ENCODE data around the gene COG4.
A peak's percentile ranks its signal among the peaks of the same experiment; 100 is the strongest.

Gene COG4

DNA sequence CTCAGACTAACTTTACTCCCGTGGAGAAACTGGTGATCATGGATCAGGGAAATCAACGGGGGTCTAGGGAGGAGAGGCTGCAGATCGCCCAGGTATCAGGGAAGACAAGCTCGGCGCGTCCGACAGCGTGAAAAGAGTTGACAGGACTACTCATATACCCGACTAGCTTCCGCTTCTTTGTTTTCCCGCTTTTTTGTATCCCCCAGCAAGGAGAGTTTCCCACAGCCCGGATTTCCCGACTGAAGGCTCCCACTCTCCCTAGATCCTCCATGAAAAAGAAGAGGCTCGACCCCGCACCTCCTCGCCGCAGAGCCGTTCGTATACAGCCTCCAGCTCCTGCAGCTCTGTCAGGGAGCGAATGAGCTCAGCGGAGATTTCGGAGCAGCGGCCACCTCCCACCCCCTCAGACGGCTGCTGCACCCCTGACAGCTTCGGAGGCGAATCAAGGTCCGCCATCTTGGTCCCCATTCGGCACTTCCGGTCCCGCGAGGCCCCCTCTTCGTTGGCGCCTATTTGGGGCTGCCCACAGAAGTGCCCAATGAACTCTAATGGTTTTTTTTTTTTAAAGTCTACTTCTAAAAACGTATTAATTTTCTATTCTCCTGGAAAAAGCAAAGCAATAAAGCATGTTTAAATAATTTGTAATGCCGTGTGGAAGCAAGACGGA lies at the start of gene COG4:
Gene COG4, minus strand, starts transcription at position 479 of the 667 bp plus-strand sequence. Its CDS starts 11 bp downstream, at position 468.
- peak; percentile 85 for ATAC-seq
- peaks cover 49% of the 10 kb centered on the region for H3K4me1 Mint-ChIP-seq
- peaks cover 40% of the 10 kb centered on the region for H3K36me3 Mint-ChIP-seq
- H3K27ac Mint-ChIP-seq, result peak within 1 kb of the TSS; percentile 100
- H3K4me3 Mint-ChIP-seq, result peak within 1 kb of the TSS; percentile 97
- no peaks in the 10 kb centered on the region for H3K9me3 Mint-ChIP-seq
- H3K27me3 Mint-ChIP-seq, result no peaks in the 10 kb centered on the region

DNA sequence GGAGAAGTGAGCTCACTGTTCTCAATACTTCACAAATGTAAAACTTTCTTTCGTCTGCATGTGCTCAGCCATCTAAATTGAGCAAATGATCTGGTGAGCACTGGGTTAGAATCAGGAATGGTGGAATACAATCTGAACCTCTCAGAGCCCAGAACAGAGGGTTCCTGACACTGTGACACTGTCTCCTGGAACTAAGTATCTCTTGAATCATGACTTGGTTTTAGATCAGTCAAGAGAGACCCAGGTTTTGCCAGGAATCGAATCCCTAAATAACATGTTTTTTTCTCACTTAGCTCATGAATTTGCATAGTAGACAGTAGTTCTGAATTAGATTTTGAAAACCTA lies 49.5 kb upstream of the COG4 start:
- H3K9me3 Mint-ChIP-seq, result no peaks in the 10 kb centered on the region
- H3K27me3 Mint-ChIP-seq, result no peaks in the 10 kb centered on the region
- H3K36me3 Mint-ChIP-seq, result peaks cover 65% of the 10 kb centered on the region
- no peak overlapping the region for H3K27ac Mint-ChIP-seq
- no peak overlapping the region for H3K4me3 Mint-ChIP-seq
- ATAC-seq, result no peak
- peaks cover 7% of the 10 kb centered on the region for H3K4me1 Mint-ChIP-seq

DNA sequence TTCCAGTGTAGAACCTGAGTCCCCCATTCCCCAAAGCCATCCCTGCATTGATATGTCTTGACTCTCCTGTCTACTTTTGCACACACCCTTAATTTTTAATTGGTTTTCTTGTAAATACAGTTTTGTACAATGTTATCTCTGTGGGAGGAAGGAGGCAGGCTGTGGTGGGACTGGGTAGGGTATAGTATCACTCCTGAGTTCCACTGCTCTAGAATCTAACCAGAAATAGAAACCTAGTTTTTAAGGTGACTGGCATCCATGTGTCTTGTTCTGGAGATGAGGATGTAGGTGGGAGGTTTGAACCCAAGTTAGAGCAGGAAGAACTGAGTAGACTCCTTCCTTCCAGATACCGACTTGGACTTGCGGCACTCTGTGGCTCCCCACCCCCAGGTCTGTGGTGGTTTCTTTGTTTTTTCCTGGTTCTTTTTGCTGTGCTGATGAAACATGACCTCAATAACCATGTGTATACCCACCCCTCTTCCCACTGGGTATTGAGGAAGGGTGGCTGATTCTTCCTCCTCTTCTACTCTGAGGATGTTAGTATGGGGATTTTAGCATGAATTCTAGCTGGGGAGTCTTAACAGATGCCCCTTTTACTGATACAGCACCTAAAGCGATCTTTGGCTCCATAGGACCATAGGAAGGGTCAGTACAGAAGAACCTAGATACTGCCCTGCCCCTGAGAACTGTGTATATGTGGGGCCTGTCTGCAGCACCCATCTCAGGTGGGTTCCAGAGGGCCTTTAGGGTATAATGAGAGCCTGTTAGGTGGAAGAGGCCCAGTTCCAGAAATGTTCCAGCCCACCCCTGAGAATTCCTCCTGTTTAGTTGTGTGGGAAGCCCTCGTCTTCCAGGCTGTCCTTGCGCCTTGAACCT lies 48.9 kb upstream of the COG4 start:
- H3K36me3 Mint-ChIP-seq, result peaks cover 68% of the 10 kb centered on the region
- ATAC-seq, result no peak
- H3K27ac Mint-ChIP-seq, result no peak overlapping the region
- H3K27me3 Mint-ChIP-seq, result no peaks in the 10 kb centered on the region
- H3K4me3 Mint-ChIP-seq, result no peak overlapping the region
- H3K9me3 Mint-ChIP-seq, result no peaks in the 10 kb centered on the region
- H3K4me1 Mint-ChIP-seq, result peaks cover 7% of the 10 kb centered on the region

DNA sequence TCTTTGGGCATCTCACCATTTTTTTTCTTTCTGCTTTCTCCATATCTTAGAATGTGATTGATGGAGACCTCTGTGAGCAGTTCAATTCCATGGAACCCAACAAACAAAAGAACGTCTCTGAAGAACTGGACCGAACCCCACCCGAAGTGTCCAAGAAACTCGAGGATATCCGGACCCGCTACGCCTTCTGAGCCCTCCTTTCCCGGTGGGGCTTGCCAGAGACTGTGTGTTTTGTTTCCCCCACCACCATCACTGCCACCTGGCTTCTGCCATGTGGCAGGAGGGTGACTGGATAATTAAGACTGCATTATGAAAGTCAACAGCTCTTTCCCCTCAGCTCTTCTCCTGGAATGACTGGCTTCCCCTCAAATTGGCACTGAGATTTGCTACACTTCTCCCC lies 48.3 kb upstream of the COG4 start:
- Mint-ChIP-seq H3K27ac (no peak overlapping the region), H3K4me1 (peaks cover 6% of the 10 kb centered on the region), H3K36me3 (peaks cover 74% of the 10 kb centered on the region), H3K27me3 (no peaks in the 10 kb centered on the region), H3K4me3 (no peak overlapping the region), H3K9me3 (no peaks in the 10 kb centered on the region)
- ATAC-seq, result no peak

DNA sequence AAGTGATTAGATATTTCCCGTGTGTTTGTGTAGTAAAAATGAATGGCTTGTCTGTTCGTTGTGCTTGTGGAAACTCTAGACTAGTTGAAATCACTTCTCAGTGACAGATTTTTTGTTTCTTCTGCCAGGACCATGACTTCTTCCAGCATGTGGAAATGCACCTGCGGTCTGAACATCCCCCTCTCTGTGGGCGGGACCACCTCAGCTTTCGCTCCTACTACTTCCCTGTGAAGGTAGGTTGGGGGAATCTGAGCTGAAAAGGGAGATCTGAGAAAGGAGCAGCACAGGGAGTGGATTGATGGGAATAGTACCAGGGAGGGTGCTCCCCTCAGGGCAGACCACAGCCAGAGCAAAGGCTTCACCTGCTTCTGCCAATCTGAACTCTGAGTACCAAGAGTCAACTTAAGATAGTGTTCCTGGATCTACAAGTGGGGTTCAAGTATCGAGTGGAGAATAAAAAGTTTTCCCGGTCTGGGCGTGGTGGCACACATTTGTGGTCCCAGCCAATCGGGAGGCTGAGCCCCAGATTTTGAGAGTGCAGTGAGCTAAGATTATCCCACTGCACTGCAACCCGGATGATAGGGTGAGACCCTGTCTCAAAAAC lies 47.7 kb upstream of the COG4 start:
- Mint-ChIP-seq H3K27ac (no peak overlapping the region), H3K4me1 (peaks cover under 1% of the 10 kb centered on the region), H3K4me3 (no peak overlapping the region), H3K9me3 (no peaks in the 10 kb centered on the region), H3K36me3 (peaks cover 74% of the 10 kb centered on the region), H3K27me3 (no peaks in the 10 kb centered on the region)
- ATAC-seq, result no peak

DNA sequence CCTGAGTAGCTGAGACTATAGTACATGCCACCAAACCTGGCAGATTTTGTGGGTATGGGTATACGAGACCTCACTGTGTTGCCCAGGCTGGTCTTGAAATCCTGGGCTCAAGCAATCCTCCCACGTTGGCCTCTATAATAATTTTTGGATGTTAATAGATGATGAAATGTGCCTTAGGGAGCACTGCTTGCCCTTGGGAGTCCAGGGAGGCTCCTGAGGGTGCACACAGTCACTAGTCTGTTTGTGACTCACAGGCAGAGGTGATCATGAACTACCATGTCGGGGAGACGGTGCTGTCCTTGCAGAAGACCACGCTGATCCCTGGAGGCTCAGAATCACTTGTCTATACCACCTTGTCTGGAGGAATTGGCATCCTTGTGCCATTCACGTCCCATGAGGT lies 46.4 kb upstream of the COG4 start:
- H3K27me3 Mint-ChIP-seq, result no peaks in the 10 kb centered on the region
- no peaks in the 10 kb centered on the region for H3K4me1 Mint-ChIP-seq
- H3K4me3 Mint-ChIP-seq, result no peak overlapping the region
- H3K27ac Mint-ChIP-seq, result no peak overlapping the region
- H3K9me3 Mint-ChIP-seq, result no peaks in the 10 kb centered on the region
- no peak for ATAC-seq
- H3K36me3 Mint-ChIP-seq, result peaks cover 83% of the 10 kb centered on the region

DNA sequence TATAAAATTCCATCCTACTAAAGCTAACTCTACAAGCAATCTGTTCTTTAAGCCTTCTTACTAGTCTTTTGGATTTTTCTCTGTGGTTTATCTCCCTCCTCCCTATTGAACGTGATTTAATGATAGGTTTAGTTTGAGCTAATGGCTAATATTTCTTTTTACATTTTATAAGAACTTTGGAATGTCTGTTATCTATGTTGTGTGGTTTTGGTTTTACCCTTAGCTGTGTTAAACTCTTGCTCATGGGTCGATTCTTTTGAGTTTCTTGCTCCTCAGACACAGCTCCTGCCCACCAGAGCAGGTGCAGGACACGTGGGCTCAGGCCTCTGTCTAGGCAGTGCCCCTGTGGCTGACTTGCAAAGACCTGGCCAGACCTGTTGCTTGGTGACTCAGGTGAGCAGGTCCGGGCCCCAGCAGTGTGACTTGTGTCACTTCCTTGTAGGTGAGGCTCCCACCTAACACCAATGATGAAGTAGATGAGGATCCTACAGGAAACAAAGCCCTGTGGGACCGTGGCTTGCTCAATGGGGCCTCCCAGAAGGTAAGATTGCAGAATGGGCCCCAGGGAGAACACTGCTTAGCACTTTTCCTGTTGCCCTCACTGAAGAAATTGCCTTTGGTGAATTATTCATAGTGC lies 45.4 kb upstream of the COG4 start:
- H3K36me3 Mint-ChIP-seq, result peaks cover 81% of the 10 kb centered on the region
- no peak overlapping the region for H3K27ac Mint-ChIP-seq
- H3K4me1 Mint-ChIP-seq, result no peaks in the 10 kb centered on the region
- ATAC-seq, result no peak
- no peak overlapping the region for H3K4me3 Mint-ChIP-seq
- H3K9me3 Mint-ChIP-seq, result no peaks in the 10 kb centered on the region
- no peaks in the 10 kb centered on the region for H3K27me3 Mint-ChIP-seq

DNA sequence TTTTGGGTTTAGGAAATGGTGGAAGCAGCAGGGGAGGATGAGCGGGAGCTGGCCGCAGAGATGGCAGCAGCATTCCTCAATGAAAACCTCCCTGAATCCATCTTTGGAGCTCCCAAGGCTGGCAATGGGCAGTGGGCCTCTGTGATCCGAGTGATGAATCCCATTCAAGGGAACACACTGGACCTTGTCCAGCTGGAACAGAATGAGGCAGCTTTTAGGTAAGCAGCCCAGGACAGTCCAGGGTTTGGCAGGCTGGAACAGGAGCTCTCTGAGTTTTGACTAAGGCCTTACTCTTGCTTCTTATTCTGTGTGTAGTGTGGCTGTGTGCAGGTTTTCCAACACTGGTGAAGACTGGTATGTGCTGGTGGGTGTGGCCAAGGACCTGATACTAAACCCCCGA lies 41.7 kb upstream of the COG4 start:
- no peak overlapping the region for H3K4me3 Mint-ChIP-seq
- H3K9me3 Mint-ChIP-seq, result no peaks in the 10 kb centered on the region
- H3K27ac Mint-ChIP-seq, result no peak overlapping the region
- H3K4me1 Mint-ChIP-seq, result no peaks in the 10 kb centered on the region
- no peak for ATAC-seq
- H3K27me3 Mint-ChIP-seq, result no peaks in the 10 kb centered on the region
- peaks cover 71% of the 10 kb centered on the region for H3K36me3 Mint-ChIP-seq

DNA sequence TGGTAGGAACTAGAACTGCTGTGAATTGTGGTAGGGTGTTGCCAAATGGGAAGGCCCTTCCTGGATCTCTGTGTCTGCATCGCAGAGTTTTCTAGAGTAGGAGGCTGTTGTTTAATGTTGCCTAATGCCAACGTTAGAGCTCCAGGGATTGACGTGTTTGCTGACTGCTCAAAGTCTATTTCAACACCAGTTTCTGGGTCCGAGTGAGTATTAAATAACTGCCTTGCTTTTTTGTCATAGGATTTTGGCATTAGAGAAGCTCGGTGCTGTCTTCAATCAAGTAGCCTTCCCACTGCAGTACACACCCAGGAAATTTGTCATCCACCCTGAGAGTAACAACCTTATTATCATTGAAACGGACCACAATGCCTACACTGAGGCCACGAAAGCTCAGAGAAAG lies 40.3 kb upstream of the COG4 start:
- H3K27me3 Mint-ChIP-seq, result no peaks in the 10 kb centered on the region
- ATAC-seq, result no peak
- peaks cover 61% of the 10 kb centered on the region for H3K36me3 Mint-ChIP-seq
- no peaks in the 10 kb centered on the region for H3K4me1 Mint-ChIP-seq
- no peaks in the 10 kb centered on the region for H3K9me3 Mint-ChIP-seq
- H3K27ac Mint-ChIP-seq, result no peak overlapping the region
- no peak overlapping the region for H3K4me3 Mint-ChIP-seq

DNA sequence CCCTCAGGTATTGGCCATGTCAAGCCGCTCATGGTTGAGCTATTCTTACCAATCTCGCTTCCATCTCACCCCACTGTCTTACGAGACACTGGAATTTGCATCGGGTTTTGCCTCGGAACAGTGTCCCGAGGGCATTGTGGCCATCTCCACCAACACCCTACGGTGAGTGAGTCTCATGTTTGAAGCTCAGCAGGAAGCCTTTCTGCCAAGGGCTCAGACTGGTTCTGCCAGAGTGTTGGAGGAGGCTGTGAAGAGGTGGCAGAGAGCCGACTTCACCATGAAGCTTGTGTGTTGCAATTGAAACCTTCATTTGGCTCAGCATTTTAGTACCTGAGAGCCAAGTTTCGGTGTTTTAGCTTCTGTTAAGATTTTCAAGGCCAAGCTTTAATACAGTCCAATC lies 38.3 kb upstream of the COG4 start:
- Mint-ChIP-seq H3K27ac (no peak overlapping the region), H3K4me1 (no peaks in the 10 kb centered on the region), H3K4me3 (no peak overlapping the region), H3K27me3 (no peaks in the 10 kb centered on the region), H3K36me3 (peaks cover 63% of the 10 kb centered on the region), H3K9me3 (no peaks in the 10 kb centered on the region)
- no peak for ATAC-seq

DNA sequence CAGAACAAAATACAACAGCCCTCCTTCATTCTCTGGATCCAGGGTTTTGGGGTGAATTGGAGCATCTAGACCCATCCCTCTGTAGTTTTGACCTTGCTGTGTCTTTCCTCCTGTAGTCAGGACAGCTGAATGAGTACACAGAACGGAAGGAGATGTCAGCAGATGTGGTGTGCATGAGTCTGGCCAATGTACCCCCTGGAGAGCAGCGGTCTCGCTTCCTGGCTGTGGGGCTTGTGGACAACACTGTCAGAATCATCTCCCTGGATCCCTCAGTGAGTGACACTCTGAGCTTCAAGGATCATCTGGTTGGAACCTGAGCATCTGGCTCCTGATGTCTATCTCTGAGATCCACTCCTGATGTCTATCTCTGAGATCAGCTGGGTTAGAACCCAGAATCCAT lies 32.7 kb upstream of the COG4 start:
- H3K36me3 Mint-ChIP-seq, result peaks cover 60% of the 10 kb centered on the region
- no peaks in the 10 kb centered on the region for H3K9me3 Mint-ChIP-seq
- no peak for ATAC-seq
- no peak overlapping the region for H3K27ac Mint-ChIP-seq
- no peaks in the 10 kb centered on the region for H3K4me1 Mint-ChIP-seq
- H3K4me3 Mint-ChIP-seq, result no peak overlapping the region
- no peaks in the 10 kb centered on the region for H3K27me3 Mint-ChIP-seq

DNA sequence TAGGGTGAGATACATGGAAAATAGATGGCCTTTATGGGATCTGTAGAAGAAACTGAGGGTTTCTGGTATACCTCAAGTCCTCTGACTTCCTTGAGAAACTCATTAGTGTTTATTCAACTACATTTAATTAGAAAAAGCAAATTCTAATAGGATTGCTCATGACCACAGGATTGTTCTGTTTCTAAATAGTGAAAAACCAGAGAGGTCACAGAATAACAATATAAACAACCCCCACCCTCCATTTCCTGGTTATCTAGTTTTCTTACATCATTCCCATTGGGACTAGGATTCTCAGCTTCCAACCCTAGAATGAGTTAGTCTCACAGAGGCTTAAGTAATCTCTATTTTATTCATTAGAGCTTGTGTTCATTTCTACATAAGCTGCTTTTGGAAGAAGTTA lies 30.3 kb upstream of the COG4 start:
- no peaks in the 10 kb centered on the region for H3K27me3 Mint-ChIP-seq
- ATAC-seq, result no peak
- no peaks in the 10 kb centered on the region for H3K9me3 Mint-ChIP-seq
- no peak overlapping the region for H3K4me3 Mint-ChIP-seq
- peaks cover 3% of the 10 kb centered on the region for H3K4me1 Mint-ChIP-seq
- peaks cover 65% of the 10 kb centered on the region for H3K36me3 Mint-ChIP-seq
- H3K27ac Mint-ChIP-seq, result no peak overlapping the region

DNA sequence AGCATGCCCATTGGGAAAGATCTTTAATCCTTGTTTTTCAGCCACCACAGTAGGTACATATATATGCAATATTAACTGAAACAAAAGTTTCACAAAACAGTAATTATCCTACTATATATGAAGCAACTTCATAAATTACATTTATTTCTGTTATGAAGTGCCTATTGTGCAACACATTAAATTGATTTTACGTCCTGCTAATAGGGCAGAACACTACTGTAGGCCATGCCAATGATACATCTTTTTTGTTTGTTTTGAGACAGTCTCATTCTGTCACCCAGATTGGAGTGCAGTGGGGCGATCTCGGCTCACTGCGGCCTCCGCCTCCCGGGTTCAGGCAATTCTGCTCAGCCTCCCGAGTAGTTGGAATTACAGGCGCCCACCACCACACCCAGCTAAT lies 29.3 kb upstream of the COG4 start:
- Mint-ChIP-seq H3K4me3 (no peak overlapping the region), H3K27me3 (no peaks in the 10 kb centered on the region), H3K9me3 (no peaks in the 10 kb centered on the region), H3K27ac (no peak overlapping the region), H3K36me3 (peaks cover 67% of the 10 kb centered on the region), H3K4me1 (peaks cover 5% of the 10 kb centered on the region)
- no peak for ATAC-seq

DNA sequence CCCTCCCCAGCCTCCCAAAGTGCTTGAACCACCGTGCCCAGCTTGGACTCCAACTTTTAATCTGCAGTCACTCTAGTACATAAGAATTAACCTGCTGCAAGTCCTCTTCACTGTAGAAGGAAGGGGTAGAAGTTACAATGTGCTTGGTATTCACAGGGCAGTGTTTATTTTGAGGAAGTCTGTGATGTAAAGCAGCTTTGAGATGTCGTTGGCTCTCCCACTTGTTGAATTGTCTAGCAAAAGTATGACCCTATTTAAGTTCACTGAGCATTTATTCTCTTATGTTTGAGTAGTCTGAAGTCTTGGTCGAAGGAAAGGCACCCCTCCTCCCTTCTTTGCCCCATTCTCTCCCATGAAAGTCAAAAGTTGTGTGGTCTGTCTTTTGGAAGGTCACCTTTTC lies 28.4 kb upstream of the COG4 start:
- H3K4me3 Mint-ChIP-seq, result no peak overlapping the region
- no peak for ATAC-seq
- no peaks in the 10 kb centered on the region for H3K9me3 Mint-ChIP-seq
- no peak overlapping the region for H3K27ac Mint-ChIP-seq
- H3K36me3 Mint-ChIP-seq, result peaks cover 63% of the 10 kb centered on the region
- H3K27me3 Mint-ChIP-seq, result no peaks in the 10 kb centered on the region
- H3K4me1 Mint-ChIP-seq, result peaks cover 5% of the 10 kb centered on the region

DNA sequence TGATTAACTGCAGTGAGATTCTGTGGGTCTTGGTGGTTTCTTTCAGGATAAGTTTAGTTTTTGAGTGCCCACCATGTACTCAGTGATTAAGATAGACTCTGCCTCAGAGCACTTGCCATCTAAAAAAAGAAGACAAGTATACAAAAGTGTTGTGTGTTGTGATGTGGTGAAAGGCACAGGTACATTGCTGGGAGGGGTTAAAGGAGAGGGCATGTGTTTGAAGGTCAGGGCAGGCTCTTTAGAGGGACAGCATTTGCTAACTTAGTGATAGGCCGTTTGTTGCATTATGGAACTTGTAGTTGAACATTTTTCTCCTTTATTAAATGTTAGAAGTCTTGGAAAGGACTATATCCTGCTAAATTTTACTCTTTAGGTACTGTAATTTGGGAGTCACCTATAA lies 26.7 kb upstream of the COG4 start:
- H3K4me3 Mint-ChIP-seq, result no peak overlapping the region
- H3K36me3 Mint-ChIP-seq, result peaks cover 56% of the 10 kb centered on the region
- H3K27ac Mint-ChIP-seq, result peak overlapping the region; percentile 25
- H3K27me3 Mint-ChIP-seq, result no peaks in the 10 kb centered on the region
- H3K4me1 Mint-ChIP-seq, result peaks cover 5% of the 10 kb centered on the region
- H3K9me3 Mint-ChIP-seq, result no peaks in the 10 kb centered on the region
- no peak for ATAC-seq
